Activated CD4-positive, alpha-beta T cell treated with anti-CD3 and anti-CD28 coated beads, Interleukin-10, Interleukin-2, amounts not matched to agents 100 ng/mL and 50 ng/mL, durations not matched to agents 16 hours and 8 hours (primary cell): Measurements from ENCODE around the gene MTR.

Experiments used
- DNase-seq: peaks from one replicate; pipeline ENCODE4 v3.0.0-alpha.2; 2020

MTR gene

DNA sequence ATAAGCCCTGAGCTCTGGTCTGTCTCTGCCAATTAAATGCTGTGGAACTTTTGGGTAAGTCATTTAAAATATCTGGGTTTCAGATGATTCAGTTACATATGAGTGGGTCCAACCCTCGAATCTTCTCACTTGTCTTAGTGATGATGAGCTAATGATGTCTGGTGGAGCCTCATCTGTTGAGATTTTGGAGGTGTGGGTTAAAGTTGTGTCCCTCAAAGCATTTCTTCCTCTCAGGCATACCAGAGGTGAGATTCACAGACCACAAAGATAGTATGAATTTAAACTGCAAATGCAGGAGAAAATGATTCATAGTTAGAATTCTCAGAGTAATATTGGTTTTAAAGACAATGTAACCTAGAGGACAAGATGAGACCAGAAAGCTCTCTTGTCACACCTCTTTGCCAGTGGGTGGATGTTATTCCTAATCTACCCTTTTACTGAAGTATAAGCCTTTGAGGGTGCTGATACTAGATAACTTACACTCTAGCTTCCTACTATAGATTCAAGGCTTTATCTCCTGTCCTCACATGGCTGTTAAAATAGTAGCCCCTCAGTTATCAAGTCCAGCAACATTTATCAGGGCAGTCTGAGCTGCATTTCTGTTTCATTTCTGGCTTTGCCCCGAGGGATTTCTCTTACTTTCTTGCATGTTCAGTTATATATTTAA, 118.4 kb downstream of the MTR start:
- peak; percentile 14 for DNase-seq

DNA sequence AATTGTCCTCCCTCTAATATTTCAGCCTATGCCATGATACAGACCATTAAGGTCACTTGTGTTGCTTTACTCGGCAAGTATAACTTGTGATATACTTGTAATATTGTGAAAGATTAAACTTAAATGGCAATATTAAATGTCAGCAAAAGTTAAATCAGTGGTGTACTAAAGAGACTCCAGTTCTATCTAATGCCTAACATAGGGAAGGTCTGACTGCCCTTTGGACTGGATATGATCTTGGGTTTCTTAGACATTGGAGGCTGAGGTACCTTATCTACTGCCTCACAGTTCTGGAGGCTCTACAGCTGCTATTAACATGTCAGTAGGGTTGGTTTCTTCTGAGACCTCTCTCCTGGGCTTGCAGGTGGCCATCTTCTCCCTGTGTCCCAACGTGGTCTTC, 119.3 kb downstream of the MTR start:
- no peak for DNase-seq

DNA sequence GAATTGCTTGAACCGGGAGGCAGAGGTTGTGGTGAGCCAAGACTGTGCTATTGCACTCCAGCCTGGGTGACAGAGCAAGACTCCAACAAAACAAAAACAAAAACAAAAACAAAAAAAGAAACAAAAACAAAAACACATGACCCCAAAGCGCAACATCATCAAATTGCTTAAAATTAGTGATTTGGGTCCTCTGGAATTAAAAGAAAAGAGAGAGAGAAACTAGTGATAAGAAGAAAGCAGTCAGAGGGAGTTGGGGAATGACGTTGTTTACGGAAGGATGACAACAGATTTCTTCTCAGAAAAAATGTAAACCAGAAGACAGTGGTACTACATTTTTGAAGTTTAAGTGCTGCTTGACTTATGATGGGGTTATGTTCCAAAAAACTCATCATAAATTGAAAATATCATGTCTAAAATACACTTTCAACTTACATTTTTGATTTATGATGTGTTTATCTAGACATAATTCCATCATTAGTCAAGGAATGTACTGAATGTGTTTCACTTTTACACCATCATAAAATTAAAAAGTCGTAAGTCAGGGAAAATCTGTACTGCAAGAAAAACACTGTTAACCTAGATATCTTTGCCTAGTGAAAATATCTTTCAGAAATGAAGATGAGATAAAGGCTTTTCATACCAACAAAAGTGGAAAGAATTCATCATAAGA, 121.2 kb downstream of the MTR start:
- DNase-seq: no peak

DNA sequence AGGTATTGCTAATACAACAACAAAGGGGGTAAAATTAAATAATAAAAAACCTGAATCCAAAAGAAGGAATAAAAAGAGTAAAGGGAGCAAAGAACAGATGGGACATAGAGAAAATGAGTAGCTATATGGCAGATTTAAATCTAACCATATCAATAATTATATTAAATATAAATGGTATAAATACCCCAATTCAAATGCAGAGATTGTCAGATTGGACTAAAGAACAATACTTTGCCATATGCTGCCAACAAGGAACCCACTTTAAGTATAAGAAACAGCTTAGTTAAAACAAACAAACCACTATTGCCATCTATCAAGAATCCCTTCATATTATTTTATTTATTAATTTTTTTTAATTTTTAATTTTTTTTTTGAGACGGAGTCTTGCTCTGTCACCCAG, 122.4 kb downstream of the MTR start:
- DNase-seq: no peak

DNA sequence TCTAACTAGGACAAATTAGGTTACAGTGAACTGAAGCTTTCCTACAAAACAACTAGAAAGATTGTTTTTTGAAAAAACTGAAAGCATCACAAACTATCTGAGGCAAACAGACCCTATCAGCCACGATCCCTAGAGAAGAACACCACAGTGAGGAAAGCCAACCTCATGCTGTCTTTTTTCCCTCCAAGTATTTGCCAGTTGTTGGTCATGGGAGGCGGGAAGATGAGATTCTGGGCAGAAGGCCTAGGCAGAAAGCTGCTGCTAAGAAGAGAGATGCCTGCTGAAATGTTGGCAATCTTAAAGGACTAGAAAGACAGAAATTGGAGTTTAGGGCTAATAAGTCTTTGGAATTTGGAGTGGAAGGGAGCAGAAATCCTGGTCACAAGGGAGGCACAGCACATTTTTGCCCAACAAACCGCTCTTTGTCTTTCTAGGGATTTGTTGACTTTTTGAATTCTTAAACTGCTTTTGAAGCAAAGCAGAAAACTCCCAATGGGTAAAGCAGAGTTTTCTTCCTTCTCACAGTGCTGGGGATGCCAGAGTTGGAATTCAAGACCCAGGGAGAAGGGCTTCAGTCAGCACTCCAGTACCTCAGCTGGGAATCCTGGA, 125.3 kb downstream of the MTR start:
- DNase-seq: no peak

DNA sequence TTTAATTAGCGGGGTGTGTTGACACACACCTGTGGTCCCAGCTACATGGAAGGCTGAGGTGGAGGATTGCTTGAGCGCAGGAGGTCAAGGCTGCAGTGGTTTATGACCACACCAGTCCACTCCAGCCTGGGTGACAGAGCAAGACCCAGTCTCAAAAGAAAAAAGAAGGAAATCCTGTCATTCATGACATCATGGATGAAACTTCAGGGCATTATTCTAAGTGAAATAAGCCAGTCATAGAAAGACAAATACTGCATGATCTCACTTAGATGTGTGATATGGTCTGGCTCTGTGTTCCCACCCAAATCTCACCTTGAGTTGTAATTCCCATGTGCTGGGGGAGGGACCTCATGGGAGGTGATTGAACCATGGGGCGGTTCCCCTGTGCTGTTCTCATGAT, 126.5 kb downstream of the MTR start:
- no peak for DNase-seq

DNA sequence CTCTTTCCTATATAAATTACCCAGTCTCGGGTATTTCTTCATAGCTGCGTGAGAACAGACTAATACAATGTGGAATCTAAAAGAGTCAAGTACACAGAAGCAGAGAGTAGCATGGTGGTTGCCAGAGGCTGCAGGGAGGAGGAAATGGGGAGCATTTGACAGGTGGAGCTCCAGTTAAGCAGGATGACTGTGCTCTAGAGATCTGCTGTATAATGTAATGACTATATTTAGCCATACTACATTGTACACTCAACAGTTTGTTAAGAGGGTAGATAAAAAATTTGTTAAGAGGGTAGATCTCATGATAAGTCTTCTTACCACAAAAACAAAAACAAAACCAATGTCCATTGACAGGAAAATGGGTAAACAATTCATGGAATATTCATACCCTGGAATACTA, 127.1 kb downstream of the MTR start:
- no peak for DNase-seq

DNA sequence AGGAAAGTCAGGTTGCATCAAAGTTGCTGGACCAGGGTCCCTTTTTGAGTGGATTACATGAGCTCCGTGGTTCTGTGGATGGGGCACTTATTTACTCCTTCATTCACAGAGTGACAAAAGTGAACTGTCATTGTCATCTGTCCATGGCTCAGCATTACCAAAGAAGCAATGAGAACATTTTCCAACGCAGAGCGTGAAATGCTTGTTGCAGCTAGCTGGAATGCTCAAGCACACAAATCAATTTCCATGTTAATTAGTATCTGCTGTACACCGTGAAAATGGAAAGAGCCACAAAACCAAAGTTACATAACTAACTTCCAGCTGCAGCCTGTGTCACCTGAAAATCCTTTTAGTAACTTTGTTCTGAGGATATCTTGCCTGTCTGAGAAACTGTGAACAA, 130.3 kb downstream of the MTR start:
- DNase-seq: no peak

DNA sequence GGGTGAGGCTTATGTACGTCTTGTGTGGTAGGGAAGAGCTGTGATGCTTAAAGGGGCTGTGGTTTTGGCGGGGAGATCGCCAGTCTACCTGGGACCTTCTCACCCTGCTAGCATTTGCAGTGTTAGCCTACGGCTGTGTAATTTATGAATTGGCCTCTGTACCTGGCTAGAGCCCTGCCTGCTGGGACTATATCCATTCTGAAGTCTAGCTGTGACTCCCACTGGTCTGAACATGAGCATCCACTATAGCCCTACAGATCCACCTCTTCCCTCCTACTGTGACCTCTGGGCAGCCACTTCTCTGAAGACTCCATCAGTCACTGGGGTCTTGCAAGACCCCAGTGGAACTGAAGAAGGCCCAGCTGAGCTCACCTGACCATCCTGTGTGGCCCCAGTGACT, 135.4 kb downstream of the MTR start:
- DNase-seq: no peak

DNA sequence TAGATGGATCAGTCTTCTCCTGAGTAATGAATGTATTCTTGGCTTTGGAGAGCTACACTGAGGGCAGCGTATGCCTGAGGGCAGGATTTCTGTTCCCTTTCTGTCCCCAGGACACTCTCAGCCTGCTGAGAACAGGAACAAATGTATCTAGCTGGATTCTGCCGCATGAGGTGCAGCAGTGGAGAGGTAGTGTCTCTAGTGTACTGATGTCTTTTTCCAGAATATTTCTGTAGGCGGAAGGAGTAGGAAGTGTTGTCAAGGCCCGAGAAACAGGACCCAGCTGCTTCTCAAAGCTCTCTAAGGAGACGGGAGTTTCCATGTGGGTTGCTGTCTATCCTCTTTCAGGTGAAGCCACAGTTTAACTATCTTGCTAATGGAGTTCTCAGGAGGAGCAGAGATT, 143.7 kb downstream of the MTR start:
- no peak for DNase-seq

DNA sequence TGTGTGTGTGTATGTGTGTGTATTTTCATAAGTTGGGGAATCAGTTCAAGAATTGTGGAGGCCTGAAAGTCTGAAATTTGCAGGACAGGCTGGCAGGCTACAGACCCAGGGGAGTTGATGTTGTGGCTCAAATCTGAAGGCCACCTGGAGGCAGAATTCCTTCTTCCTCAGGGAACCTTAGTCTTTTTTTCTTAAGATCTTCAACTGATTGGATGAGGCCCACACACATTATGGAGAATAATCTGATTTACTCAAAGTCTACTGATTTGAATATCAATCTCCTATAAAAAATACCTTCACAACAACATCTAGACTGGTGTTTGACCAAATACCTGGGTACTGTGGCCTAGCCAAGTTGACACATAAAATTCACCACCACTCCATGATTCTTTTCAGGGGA, 147.3 kb downstream of the MTR start:
- no peak for DNase-seq

DNA sequence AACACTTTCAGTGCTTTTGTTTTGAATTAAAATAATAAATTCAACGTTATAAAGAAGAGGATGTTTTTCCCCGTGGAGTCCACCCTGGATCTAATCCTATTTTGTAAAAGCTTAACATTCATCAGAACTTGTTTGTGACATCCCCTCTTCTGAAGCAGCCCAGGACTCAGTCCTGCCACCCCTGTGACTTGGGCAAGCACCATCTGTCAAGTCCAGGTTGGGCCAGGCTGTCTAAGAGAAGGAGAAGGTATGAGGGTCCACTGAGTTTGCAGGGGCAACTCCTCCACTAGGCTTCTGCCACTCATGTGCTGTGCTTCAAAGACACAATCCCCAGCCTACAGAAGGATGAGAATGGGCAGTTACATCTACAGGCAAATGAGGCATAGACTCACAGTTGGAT, 149.5 kb downstream of the MTR start:
- DNase-seq: no peak

DNA sequence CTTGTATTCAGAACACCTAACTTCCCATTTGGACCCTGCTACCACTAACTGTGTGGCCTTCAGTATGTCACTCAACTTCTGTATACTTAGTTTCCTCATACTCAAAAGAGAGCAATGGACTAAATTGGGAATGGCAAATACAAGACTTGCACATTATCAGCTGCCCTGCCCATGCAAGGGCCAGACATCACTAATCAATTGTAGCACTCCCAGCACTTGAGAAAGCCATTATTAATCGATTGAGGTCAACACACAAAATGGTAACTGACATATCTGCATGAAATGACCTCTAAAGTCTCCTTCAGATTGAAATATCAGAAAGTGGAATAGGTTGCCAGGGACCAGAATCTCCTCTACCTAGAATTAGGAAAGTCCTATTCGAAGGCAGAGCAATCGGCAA, 149.9 kb downstream of the MTR start:
- DNase-seq: no peak

DNA sequence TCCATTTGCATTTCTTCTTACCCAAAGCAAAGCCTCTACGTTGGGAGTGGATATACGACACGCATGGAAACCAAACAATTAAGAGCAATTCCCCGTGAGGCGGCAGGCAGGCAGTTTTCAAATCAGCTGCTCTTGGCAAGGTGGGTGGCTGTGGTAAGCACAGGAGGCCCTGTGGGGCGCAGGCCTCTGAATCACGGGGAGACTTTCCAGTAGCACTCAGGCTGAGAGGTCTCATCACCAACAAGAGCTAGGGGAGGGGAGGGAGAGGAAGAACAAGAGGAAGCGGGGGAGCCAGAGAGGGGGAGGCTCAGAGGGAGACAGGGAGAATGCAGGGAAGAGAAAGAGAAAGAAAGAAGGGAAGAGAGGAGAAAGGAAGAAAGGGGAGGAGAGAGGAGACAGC, 152.7 kb downstream of the MTR start:
- DNase-seq: no peak

DNA sequence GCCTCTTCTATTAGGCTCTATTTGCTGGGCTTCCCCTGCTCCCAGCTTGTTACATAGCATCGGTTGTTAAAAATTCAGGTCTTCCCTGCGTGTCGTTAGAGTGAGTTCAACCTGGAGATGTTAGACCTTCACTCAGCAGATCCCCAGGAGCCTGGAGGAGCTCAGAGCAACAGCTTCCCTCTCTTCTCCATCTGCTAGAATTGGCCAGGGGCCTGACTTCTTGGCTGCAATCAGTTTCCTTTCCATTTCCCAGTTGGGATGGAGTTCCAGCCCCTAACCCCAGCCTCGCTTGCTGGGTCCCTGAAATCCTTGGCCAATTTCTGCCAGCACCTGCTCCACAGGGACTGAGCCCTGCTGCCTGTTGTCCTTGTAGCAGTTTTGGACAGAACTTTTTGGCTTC, 153.3 kb downstream of the MTR start:
- no peak for DNase-seq

DNA sequence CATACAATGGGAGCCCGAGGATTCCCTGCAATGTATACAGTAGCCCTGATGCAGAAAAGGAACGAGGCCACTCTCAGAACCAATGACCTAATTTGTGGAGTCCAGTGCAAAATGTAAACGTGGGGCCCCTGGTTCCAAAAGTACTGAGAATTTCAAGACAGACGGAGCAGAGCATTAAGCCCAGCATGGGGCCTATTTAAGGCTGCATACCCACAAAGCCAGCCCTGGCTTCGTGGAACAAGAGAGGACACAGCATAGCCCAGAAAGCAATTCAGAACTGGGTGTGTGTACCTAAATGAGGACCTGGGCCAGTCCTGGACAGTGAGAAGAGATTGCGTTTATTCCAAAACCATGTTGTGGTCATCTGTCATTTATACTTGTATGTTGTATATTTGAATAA, 153.9 kb downstream of the MTR start:
- no peak for DNase-seq

DNA sequence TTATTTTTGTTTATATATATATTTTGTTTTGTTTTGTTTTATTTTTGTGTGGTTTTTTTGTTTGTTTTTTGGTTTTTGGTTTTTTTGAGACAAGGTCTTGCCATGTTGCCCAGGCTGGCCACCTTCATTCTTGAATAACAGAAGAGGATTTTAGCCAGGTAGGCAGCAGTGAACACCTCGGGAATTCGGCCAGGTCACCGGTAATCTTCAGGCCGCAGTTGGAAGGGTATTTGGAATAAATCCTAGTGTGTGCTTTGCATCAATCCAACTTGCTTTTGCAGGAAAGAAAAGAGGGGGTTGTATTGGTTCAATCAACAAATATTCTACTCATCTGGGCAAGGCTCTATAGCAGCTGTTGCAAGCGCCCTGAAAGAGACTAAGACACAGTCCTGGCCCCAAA, 155.3 kb downstream of the MTR start:
- DNase-seq: no peak

DNA sequence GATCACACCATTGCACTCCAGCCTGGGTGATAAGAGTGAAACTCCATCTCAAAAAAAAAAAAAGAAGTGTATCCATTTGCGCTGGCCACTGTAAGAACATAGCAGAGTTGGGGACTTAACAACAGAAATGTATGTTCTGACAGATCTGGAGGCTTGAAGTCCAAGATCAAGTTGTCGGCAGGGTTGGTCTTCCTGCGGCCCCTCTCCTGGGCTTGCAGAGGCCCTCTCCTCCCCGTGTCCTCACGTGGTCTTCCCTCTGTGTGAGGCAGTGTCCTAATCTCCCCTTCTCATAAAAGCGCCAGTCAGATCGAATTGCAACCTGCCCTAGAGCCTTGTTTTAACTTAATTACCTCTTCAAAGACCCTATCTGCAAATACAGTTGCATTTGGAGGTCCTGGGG, 156.6 kb downstream of the MTR start:
- no peak for DNase-seq

DNA sequence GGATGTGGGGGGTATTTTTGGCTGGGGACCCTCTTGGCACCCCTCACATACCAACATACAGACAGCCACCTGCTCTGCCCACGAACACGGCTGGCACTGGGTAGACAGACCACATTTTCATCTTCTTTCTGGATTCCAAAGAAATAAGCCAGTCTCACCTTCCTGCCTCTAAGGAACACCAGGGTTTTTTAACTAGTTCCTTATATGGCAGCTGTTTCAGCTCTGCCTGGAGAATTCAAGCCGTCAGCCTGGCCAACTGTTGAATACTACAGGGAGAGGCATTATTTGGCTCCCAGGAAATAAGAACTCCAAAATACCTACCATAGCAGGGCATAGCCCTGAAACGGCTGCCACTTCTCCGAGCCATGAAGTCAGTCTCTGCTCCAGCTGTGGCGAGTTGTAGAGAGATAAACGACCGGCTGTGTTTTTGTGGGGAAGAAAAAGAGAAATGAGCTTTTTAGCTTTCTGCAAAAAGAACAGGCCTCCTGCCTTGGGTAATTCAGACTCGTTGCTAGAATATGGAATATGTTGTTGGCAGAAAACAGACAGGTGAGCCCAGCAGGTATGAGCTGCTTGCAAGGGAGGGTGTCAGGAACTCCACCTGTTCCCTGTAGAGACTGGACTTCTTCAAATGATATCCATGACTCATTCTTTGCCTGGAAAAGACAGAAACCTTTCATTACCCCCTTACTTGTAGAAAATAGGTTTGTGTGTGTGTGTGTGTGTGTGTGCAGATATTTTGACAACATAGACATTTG, 157.3 kb downstream of the MTR start:
- no peak for DNase-seq

DNA sequence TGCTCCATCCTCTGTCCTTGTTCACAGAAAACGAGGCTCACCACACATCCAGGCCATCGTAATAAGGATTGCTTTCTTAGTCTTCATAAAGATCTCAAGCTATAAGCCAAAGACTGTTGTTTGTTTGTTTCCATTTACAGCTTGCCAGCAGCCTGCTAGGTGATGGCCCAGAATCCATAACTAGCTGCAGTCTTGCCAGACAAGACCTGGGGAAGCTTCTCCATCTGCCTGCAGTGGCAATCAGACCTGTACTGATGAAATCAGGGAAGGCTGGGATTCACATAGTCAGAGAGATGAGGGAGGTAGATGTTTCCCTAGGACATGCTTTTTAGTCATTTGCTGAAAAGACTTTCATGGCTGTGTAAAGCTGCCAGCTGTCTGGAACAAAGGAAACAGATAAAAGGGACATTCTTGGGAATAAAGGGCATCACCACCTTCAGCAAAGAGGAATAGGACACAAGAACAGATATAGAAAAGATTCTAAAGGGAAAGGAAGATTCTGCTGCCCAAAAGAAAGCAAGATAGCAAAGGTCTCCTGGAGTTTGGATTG, 158.1 kb downstream of the MTR start:
- DNase-seq: no peak
